Transverse colon (tissue), 4 donors: ENCODE results near the gene SOWAHA.

ENCODE experiments used
- EP300 ChIP-seq: sonication (generic); formaldehyde crosslinking; IDR thresholded peaks from one replicate; pipeline ENCODE4 v1.6.1; 2017; ENCODE audit warnings: antibody characterized with exemption, low read depth
- POLR2A ChIP-seq: fragments of 450-650 bp; IDR thresholded peaks from one replicate; pipeline ENCODE4 v1.6.1; 2016; ENCODE audit warnings: antibody characterized with exemption, mild to moderate bottlenecking, moderate library complexity
- POLR2AphosphoS5 ChIP-seq, 3 donors: sonication (generic); formaldehyde crosslinking; IDR thresholded peaks; one replicate each; pipeline ENCODE4 v1.6.1; 2016; ENCODE audit warnings: antibody characterized with exemption in 3 of 3
- TF ChIP-seq, protein P1 (sequence below), 5 experiments: fragments of 200-600 bp in 3 of 5; fragments of 450-650 bp in 2 of 5; sonication (generic) in 3 of 5; IDR thresholded peaks; 1 replicate in 2 of 5; 2 replicates in 3 of 5; pipeline ENCODE4 v1.5.1; 2016 to 2017; ENCODE audit warnings: antibody characterized with exemption in 5 of 5, inconsistent platforms in 3 of 5, mild to moderate bottlenecking in 2 of 5, moderate library complexity in 1 of 5

DNA sequence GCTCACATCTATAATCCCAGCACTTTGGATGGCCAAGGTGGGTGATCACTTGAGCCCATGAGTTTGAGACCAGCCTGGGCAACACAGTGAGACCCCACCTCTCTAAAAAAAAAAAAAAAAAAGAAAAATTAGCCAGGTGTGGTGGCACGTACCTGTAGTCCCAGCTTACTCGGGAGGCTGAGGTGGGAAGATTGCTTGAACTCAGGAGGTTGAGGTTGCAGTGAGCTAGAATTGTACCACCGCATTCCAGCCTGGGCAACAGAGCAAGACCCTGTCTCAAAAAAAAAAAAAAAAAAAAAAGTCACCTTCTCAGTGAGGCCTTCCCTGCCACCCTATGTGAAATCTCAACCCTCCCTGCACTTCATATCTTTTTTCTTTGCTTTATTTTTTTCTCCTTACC, 22.1 kb upstream of the SOWAHA start:
- TF ChIP-seq, protein P1, sequence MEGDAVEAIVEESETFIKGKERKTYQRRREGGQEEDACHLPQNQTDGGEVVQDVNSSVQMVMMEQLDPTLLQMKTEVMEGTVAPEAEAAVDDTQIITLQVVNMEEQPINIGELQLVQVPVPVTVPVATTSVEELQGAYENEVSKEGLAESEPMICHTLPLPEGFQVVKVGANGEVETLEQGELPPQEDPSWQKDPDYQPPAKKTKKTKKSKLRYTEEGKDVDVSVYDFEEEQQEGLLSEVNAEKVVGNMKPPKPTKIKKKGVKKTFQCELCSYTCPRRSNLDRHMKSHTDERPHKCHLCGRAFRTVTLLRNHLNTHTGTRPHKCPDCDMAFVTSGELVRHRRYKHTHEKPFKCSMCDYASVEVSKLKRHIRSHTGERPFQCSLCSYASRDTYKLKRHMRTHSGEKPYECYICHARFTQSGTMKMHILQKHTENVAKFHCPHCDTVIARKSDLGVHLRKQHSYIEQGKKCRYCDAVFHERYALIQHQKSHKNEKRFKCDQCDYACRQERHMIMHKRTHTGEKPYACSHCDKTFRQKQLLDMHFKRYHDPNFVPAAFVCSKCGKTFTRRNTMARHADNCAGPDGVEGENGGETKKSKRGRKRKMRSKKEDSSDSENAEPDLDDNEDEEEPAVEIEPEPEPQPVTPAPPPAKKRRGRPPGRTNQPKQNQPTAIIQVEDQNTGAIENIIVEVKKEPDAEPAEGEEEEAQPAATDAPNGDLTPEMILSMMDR (IDR thresholded peaks at IDR 0.05): no peak
- TF ChIP-seq POLR2AphosphoS5 (IDR thresholded peaks at IDR 0.05) (no peak), POLR2A (no peak), EP300 (no peak)
